Measurements from ENCODE around the gene WFDC12.

- TF ChIP-seq CTCF (optimal IDR thresholded peaks at IDR 0.05 in 1 of 3, IDR thresholded peaks at IDR 0.05 in 1 of 3, conservative IDR thresholded peaks at IDR 0.05 in 1 of 3; ENCODE audit: extremely low read depth in 1 of 3, insufficient read depth in 2 of 3, low read length in 3 of 3) (no peak), EZH2 (IDR thresholded peaks at IDR 0.05; ENCODE audit: low read length) (no peak)
Measured at GRCh38 chr20:45156713-45157112, 32.4 kb upstream of the WFDC12 start.

Data from keratinocyte (primary cell).